Subcutaneous adipose tissue (tissue), 4 donors: ENCODE data around the gene PIP5K1B. TPM values are rescaled to one million over a fixed set of nuclear protein-coding genes. Genes with fewer than 3 reads are reported as not detected.

Source experiments
- CTCF ChIP-seq: fragments of 450-650 bp; IDR thresholded peaks from one replicate; pipeline ENCODE4 v1.5.1; 2016; ENCODE audit warnings: low read depth, mild to moderate bottlenecking, control low read depth, antibody characterized with exemption, moderate library complexity
- total RNA-seq, 4 donors: library from RNA; depleted of rRNA; stranded (reverse); fragments of >200 nt; gene quantifications; one replicate each; pipeline ENCODE4 v1.1.0, GENCODE V29; 2016

The PIP5K1B gene
- total RNA-seq, 4 donors from 2014 or later = 0.88 to 4.4 (median 1.4) TPM

- no peak for TF ChIP-seq CTCF
Measured at GRCh38 chr9:68683433-68683832, 21.6 kb upstream of the PIP5K1B start.

- no peak for TF ChIP-seq CTCF
Measured at GRCh38 chr9:68685213-68685612, 19.8 kb upstream of the PIP5K1B start.

GRCh38 chr9:68685770-68686169 is 19.3 kb upstream of the PIP5K1B start:
- TF ChIP-seq CTCF = no peak

GRCh38 chr9:68690088-68690487 is 15.0 kb upstream of the PIP5K1B start:
- TF ChIP-seq CTCF = no peak

- no peak for TF ChIP-seq CTCF
Measured at GRCh38 chr9:68692519-68692918, 12.5 kb upstream of the PIP5K1B start.

- no peak for TF ChIP-seq CTCF
Measured at GRCh38 chr9:68694125-68694524, 10.9 kb upstream of the PIP5K1B start.

- no peak for TF ChIP-seq CTCF
Measured at GRCh38 chr9:68697851-68698250, 7.2 kb upstream of the PIP5K1B start.
